GM12892 (cell line): ENCODE results near the gene CECR2.

ENCODE experiments used
- DNase-seq: peaks from one replicate; pipeline ENCODE4 v3.0.0; 2011; ENCODE audit not compliant: insufficient read length
- FAIRE-seq: peaks from 2 replicates; lab custom pipeline; 2011; peaks lifted over from hg19 to GRCh38; lab: Jason Lieb, UNC
- POLR2A ChIP-seq: IDR thresholded peaks from 2 replicates; pipeline ENCODE4 v1.6.1; 2011; ENCODE audit warnings: low read depth, low read length, control low read depth
- POLR2AphosphoS5 ChIP-seq: IDR thresholded peaks from 2 replicates; pipeline ENCODE4 v1.6.1; 2011; ENCODE audit warnings: low read depth, low read length, control low read depth
- TAF1 ChIP-seq: IDR thresholded peaks from 2 replicates; pipeline ENCODE4 v1.6.1; 2011; ENCODE audit warnings: low read depth, mild to moderate bottlenecking, control low read depth, low read length, borderline replicate concordance

Gene CECR2

GRCh38 chr22:17368554-17369438 is 464 bp upstream of the CECR2 start:
- no peak for TF ChIP-seq TAF1
- no peak for TF ChIP-seq POLR2A
- no peak for TF ChIP-seq POLR2AphosphoS5
- no peak for DNase-seq
- FAIRE-seq = no peak

- DNase-seq (no peak), FAIRE-seq (no peak)
- TF ChIP-seq TAF1 = no peak
- TF ChIP-seq POLR2A = no peak
- TF ChIP-seq POLR2AphosphoS5 = no peak
Measured at GRCh38 chr22:17370026-17370765, 936 bp downstream of the CECR2 start.

DNA sequence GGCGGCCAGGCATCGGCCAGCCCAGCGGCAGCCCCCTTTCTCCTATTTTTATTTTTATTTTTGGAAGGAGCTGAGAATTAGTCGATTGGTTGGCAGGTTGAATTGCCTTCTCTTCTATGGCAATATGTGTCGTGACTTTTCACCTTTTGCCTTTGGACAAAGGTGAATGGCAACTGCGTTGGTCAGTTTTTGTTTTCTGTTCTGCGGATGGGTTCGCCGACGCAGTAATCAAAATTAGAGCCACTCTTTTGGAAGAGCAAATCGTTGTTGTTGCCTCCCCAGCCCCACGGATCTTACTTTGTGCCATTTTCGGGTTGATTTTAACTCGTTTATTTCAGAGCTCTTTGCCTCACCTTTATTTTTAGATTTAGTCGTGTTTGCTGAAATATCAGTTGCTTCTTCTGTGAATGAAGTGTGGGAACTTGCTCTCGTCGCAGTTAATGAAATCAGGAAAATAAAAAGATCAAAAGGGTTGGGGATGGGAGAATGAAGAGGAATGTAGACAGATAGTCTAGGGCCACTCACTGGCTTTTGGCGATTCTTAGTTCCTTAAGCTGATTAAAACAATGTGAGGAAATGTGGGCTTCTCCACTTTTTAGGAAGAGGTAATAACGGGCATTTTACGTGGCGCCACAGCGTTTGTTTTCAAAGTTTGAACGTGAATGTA is 1.6 kb downstream of the CECR2 start:
- no peak for FAIRE-seq

DNA sequence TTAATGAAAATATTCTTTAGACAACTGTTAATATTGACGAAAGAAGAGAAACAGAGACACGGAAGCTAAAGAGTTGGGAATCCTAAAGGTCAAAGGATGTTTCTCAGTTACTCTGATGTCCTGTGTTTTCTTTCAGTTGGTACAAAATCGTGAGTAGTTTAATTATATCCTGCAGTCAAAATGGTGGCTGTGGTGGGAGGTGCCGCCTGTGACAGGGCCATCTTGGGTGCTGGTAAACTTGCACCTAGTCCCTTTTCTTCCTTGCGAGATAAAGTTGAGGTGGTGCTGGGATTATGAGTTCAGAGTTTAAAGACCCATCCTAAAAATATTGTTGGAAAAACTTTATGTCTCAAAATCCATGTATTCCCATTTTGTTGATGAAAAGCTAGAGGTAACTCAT is 2.2 kb downstream of the CECR2 start:
- FAIRE-seq (no peak), DNase-seq (no peak)
- no peak for TF ChIP-seq POLR2A
- no peak for TF ChIP-seq TAF1
- TF ChIP-seq POLR2AphosphoS5 = no peak

More for the DNA sequence above, 1.6 kb downstream of the CECR2 start:
- no peak for DNase-seq
- TF ChIP-seq POLR2A (no peak), TAF1 (no peak), POLR2AphosphoS5 (no peak)

GRCh38 chr22:17373855-17374254 is 4.6 kb downstream of the CECR2 start:
- FAIRE-seq (no peak), DNase-seq (no peak)
- no peak for TF ChIP-seq POLR2AphosphoS5
- no peak for TF ChIP-seq TAF1
- no peak for TF ChIP-seq POLR2A

DNA sequence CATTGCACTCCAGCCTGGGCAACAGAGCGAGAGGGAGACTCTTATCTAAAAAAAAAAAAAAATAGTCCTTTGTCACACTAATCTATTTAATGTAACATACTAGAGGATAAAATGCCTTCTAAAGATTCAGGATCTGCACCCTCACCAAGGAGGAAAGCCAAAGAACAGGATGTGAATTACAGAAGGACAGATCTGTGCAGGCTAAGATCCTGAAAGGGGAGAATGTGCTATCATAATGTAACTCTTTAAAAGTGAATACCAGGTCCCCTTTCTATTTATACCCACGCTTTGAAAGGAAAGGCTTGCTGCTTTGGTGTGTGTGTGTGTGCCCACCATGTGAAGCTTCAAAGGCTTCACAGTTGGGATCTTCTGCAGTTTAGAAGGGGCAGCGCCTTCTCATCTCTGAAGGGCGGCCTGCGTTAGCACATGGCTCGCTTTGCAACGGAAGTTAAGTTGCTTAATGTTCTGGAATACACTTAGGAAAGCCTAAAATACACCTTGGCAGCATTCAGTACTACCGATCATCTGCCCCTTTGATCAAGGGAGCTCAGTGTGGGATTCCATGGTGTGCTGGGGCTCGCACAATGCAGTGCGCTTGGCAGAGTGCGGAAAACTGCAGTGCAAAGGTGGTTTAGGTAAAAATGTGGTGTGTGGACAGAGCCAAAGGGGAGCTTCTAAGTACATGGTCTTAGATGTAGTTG is 6.8 kb downstream of the CECR2 start:
- TF ChIP-seq POLR2AphosphoS5 (no peak), POLR2A (no peak), TAF1 (no peak)
- DNase-seq (no peak), FAIRE-seq (no peak)

DNA sequence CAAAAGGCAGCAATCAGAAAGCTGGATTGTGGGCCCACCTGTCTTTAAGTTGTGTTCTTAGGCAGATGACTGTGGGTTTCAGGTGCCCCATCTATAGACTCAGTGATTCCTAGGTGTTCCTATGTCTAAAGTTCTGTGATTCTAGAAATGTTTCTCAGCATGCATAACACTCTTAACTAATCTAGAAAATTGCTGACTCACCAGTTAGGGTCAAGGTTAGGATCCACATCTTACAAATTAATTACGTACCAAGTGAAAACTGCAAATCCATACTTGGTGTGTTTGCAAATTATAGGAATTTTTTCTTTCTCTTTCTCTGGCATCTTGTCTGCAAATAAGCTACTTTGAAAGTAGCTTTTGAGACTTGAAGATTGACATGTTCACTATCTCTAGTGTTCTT is 7.7 kb downstream of the CECR2 start:
- FAIRE-seq = no peak
- TF ChIP-seq TAF1 (no peak), POLR2A (no peak), POLR2AphosphoS5 (no peak)
- DNase-seq = no peak

DNA sequence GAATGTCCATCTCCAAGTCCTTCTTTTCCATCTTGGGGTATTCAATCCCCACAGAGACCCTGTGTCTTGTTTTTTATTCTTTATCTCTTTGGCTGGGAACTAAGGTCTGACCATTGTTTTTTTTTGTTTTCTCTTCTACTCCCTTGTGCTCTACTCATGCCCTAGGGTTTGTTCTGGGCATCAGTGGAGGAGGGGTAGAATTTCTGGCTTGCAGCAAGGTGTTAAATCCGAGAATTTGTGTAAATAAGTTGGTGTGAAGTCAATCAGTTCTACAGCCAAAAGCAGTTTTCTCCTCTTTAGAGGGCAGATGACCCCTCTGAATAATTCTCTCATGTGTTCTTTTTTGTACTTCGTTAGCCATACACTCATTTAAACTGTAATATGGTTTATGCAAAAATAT is 10.7 kb downstream of the CECR2 start:
- TF ChIP-seq TAF1 = no peak
- no peak for TF ChIP-seq POLR2A
- TF ChIP-seq POLR2AphosphoS5 = no peak
- no peak for DNase-seq

DNA sequence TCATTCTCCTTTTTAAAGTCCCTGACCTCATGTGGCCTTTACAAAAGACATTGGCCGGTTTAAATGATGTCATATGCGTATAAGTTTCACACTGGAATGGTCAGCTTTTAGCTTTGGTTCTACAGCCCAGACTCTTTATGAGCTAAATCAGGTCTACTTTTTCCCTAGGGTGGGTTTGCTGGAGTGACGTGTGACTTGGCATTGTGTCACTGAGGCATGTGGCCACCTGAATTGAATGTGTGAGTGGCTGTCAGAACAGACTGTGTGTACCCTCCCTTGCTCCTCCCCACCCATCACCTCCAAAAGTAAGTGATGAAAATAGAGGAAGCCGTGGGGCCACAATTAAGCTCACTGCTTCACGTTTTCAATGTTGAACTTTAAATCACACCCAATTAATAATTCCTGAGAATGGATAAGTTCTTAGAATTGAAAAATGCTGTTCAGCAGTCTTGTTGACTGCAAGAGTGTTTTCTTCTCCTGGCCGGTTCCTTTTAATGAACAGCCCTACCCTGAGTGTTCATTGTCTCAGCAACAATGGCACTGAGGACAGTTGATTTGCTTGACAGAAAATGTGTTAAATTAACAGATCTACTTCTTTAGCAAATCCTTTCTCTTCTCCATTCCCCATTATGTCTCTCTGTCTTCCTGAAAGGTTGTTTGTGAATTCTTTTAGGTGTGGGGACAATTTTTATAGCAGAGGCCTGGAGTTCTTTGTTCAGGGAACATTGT is 11.3 kb downstream of the CECR2 start:
- DNase-seq (no peak), FAIRE-seq (no peak)
- TF ChIP-seq POLR2AphosphoS5 (no peak), TAF1 (no peak), POLR2A (no peak)

More for the DNA sequence above, 10.7 kb downstream of the CECR2 start:
- FAIRE-seq = no peak

GRCh38 chr22:17381192-17381913 is 12.1 kb downstream of the CECR2 start:
- DNase-seq (no peak), FAIRE-seq (no peak)
- no peak for TF ChIP-seq TAF1
- TF ChIP-seq POLR2A = no peak
- no peak for TF ChIP-seq POLR2AphosphoS5
